ENCODE measurements around the gene CAPNS1.

- TF ChIP-seq, protein P1, sequence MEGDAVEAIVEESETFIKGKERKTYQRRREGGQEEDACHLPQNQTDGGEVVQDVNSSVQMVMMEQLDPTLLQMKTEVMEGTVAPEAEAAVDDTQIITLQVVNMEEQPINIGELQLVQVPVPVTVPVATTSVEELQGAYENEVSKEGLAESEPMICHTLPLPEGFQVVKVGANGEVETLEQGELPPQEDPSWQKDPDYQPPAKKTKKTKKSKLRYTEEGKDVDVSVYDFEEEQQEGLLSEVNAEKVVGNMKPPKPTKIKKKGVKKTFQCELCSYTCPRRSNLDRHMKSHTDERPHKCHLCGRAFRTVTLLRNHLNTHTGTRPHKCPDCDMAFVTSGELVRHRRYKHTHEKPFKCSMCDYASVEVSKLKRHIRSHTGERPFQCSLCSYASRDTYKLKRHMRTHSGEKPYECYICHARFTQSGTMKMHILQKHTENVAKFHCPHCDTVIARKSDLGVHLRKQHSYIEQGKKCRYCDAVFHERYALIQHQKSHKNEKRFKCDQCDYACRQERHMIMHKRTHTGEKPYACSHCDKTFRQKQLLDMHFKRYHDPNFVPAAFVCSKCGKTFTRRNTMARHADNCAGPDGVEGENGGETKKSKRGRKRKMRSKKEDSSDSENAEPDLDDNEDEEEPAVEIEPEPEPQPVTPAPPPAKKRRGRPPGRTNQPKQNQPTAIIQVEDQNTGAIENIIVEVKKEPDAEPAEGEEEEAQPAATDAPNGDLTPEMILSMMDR (IDR thresholded peaks at IDR 0.05; ENCODE audit: insufficient read depth, low read length, poor library complexity, severe bottlenecking) = no peak
- TF ChIP-seq EZH2phosphoT487 (conservative IDR thresholded peaks at IDR 0.05; ENCODE audit: low read length) = no peak
These were observed 10.0 kb downstream of the CAPNS1 start for GRCh38 chr19:36149673-36150406.
